GM23248 (cell line): ENCODE data around the gene PPP1R3D. TPM values are rescaled to one million over a fixed set of nuclear protein-coding genes. Genes with fewer than 3 reads are reported as not detected.
A peak's percentile ranks its signal among the peaks of the same experiment; 100 is the strongest.
"Not testable (repeated sequence)": the region's sequence is repeated elsewhere in the genome, so short reads cannot be mapped to it uniquely, and the experiment has no call there.

Experiments used
- DNase-seq: peaks from one replicate; pipeline ENCODE4 v3.0.0-alpha.2; 2015
- H2AFZ ChIP-seq: fragments of 200-600 bp; sonication (generic); 2 replicates; pipeline ENCODE4 v1.6.1; 2016; ENCODE audit warnings: antibody characterized with exemption
- H3F3A ChIP-seq: fragments of 200-600 bp; sonication (generic); 2 replicates; pipeline ENCODE4 v1.6.1; 2016; ENCODE audit warnings: mild to moderate bottlenecking, antibody characterized with exemption, mixed run types; ENCODE audit not compliant: insufficient read depth
- H3K27ac ChIP-seq: fragments of 200-600 bp; sonication (generic); 2 replicates; pipeline ENCODE4 v1.5.1; 2016; ENCODE audit warnings: mild to moderate bottlenecking
- H3K27me3 ChIP-seq: fragments of 200-600 bp; sonication (generic); replicated peaks from 2 replicates; pipeline ENCODE4 v1.6.1; 2016; ENCODE audit warnings: mild to moderate bottlenecking; ENCODE audit not compliant: insufficient read depth
- H3K36me3 ChIP-seq: fragments of 200-600 bp; sonication (generic); 2 replicates; pipeline ENCODE4 v1.6.1; 2016; ENCODE audit warnings: low read depth, mild to moderate bottlenecking
- H3K4me1 ChIP-seq: fragments of 200-600 bp; sonication (generic); 2 replicates; pipeline ENCODE4 v1.6.1; 2016; ENCODE audit warnings: mild to moderate bottlenecking; ENCODE audit not compliant: insufficient read depth
- H3K4me2 ChIP-seq: fragments of 200-600 bp; sonication (generic); one replicate; pipeline ENCODE4 v1.6.1; 2016; ENCODE audit warnings: mild to moderate bottlenecking; ENCODE audit not compliant: unreplicated experiment
- H3K4me3 ChIP-seq: fragments of 200-600 bp; sonication (generic); 2 replicates; pipeline ENCODE4 v1.5.1; 2016; ENCODE audit warnings: mild to moderate bottlenecking
- H3K79me2 ChIP-seq: fragments of 200-600 bp; sonication (generic); 2 replicates; pipeline ENCODE4 v1.6.1; 2016; ENCODE audit warnings: mild to moderate bottlenecking; ENCODE audit not compliant: insufficient read depth
- H3K9ac ChIP-seq: fragments of 200-600 bp; sonication (generic); 2 replicates; pipeline ENCODE4 v1.6.1; 2016; ENCODE audit warnings: mild to moderate bottlenecking
- H3K9me2 ChIP-seq: fragments of 200-600 bp; sonication (generic); 2 replicates; pipeline ENCODE4 v1.6.1; 2016; ENCODE audit warnings: mixed run types, mild to moderate bottlenecking, moderate library complexity; ENCODE audit not compliant: insufficient read depth
- H3K9me3 ChIP-seq: fragments of 200-600 bp; sonication (generic); one replicate; pipeline ENCODE4 v1.6.1; 2017; ENCODE audit warnings: low read depth
- H4K20me1 ChIP-seq: fragments of 200-600 bp; sonication (generic); 2 replicates; pipeline ENCODE4 v1.6.0; 2016; ENCODE audit not compliant: insufficient read depth
- EZH2 ChIP-seq: fragments of 200-600 bp; sonication (generic); IDR thresholded peaks from 2 replicates; pipeline ENCODE4 v1.6.1; 2018; ENCODE audit warnings: antibody characterized with exemption, mild to moderate bottlenecking; ENCODE audit not compliant: insufficient read depth, poor library complexity, severe bottlenecking
- EZH2phosphoT487 ChIP-seq: fragments of 200-600 bp; sonication (generic); IDR thresholded peaks from 2 replicates; pipeline ENCODE4 v1.6.1; 2018; ENCODE audit warnings: antibody characterized with exemption, moderate library complexity, mild to moderate bottlenecking, low read depth; ENCODE audit not compliant: insufficient read depth
- WGBS, 2 experiments: methylation state at CpG; one replicate each; pipeline ENCODE4 v1.1.6; 2015 to 2017; ENCODE audit warnings: low lambda C conversion rate in 2 of 2, low coverage in 1 of 2; ENCODE audit errors: missing lambda C conversion rate in 2 of 2; 5-methylcytosine and 5-hydroxymethylcytosine counted together
- in situ Hi-C: fragments of 300-500 bp; cut with MboI; formaldehyde crosslinking; loops from 2 replicates; pipeline ENCODE4 v1.15.0; 2020
- polyA plus RNA-seq: library from polyadenylated mRNA; unstranded; fragments of >200 nt; fragmentation: Nextera tagmentation; extraction: Ambion mirVana; gene quantifications from 2 replicates; pipeline ENCODE4 v1.2.1, GENCODE V29; 2016
- total RNA-seq: library from RNA; depleted of rRNA; stranded (reverse); fragments of >200 nt; shearing (Covaris generic); gene quantifications from 2 replicates; pipeline ENCODE4 v1.2.3, GENCODE V29; 2014

Gene PPP1R3D
- total and polyA plus RNA-seq, 2 experiments from 2014 or later = 2.6 to 6.7 TPM

- Histone ChIP-seq H3K27me3 (no peaks in the 10 kb centered on the region), H3F3A (no peaks in the 10 kb centered on the region), H3K9ac (no peak overlapping the region), H3K4me1 (no peaks in the 10 kb centered on the region), H4K20me1 (no peaks in the 10 kb centered on the region), H3K9me2 (no peaks in the 10 kb centered on the region), H3K79me2 (no peaks in the 10 kb centered on the region), H3K27ac (no peak overlapping the region), H3K9me3 (no peaks in the 10 kb centered on the region), H2AFZ (no peak overlapping the region), H3K4me3 (no peak overlapping the region), H3K36me3 (no peaks in the 10 kb centered on the region), H3K4me2 (no peak overlapping the region)
- in situ Hi-C loops = no loop called here
- TF ChIP-seq EZH2phosphoT487 (no peak), EZH2 (no peak)
- no peak for DNase-seq
- 61 to 66% methylated on average over 2 of the region's 2 CpGs for WGBS, 2 experiments
Observed at GRCh38 chr20:59961423-59961822, 21.3 kb upstream of the PPP1R3D start.

GRCh38 chr20:59958626-59959025 lies 18.5 kb upstream of the PPP1R3D start:
- no peaks in the 10 kb centered on the region for H3F3A ChIP-seq
- no peaks in the 10 kb centered on the region for H3K9me3 ChIP-seq
- no peak overlapping the region for H3K4me3 ChIP-seq
- H3K79me2 ChIP-seq = no peaks in the 10 kb centered on the region
- H3K9ac ChIP-seq = no peak overlapping the region
- no peak overlapping the region for H2AFZ ChIP-seq
- DNase-seq = no peak
- H3K27ac ChIP-seq = no peak overlapping the region
- in situ Hi-C loops = no loop called here
- H3K4me2 ChIP-seq = no peak overlapping the region
- H3K36me3 ChIP-seq = no peaks in the 10 kb centered on the region
- 75 to 78% methylated on average over 4 of the region's 4 CpGs for WGBS, 2 experiments
- no peaks in the 10 kb centered on the region for H4K20me1 ChIP-seq
- H3K4me1 ChIP-seq = no peaks in the 10 kb centered on the region
- H3K9me2 ChIP-seq = no peaks in the 10 kb centered on the region
- H3K27me3 ChIP-seq = no peaks in the 10 kb centered on the region
- TF ChIP-seq EZH2phosphoT487 (no peak), EZH2 (no peak)

GRCh38 chr20:59958123-59958522 lies 18.0 kb upstream of the PPP1R3D start, which contains the start of gene CDH26:
Gene CDH26, plus strand, starts transcription at chr20:59958423. Its CDS starts 304 bp downstream, at chr20:59958727.
- no peak within 1 kb of the TSS for H3K27ac ChIP-seq
- H3K36me3 ChIP-seq = no peaks in the 10 kb centered on the region
- H3K4me1 ChIP-seq = no peaks in the 10 kb centered on the region
- 76 to 83% methylated on average over 5 of the region's 5 CpGs for WGBS, 2 experiments
- no peaks in the 10 kb centered on the region for H3F3A ChIP-seq
- no peaks in the 10 kb centered on the region for H4K20me1 ChIP-seq
- H2AFZ ChIP-seq = no peak within 1 kb of the TSS
- no peak for DNase-seq
- H3K9ac ChIP-seq = no peak within 1 kb of the TSS
- no peaks in the 10 kb centered on the region for H3K27me3 ChIP-seq
- TF ChIP-seq EZH2phosphoT487 (no peak), EZH2 (no peak)
- H3K4me3 ChIP-seq = no peak within 1 kb of the TSS
- no peak within 1 kb of the TSS for H3K4me2 ChIP-seq
- H3K9me2 ChIP-seq = no peaks in the 10 kb centered on the region
- no peaks in the 10 kb centered on the region for H3K79me2 ChIP-seq
- H3K9me3 ChIP-seq = no peaks in the 10 kb centered on the region
- in situ Hi-C loops = no loop called here

- H3K36me3 ChIP-seq, H3K9me3 ChIP-seq, H3K9ac ChIP-seq, DNase-seq, H3K9me2 ChIP-seq, H3F3A ChIP-seq, H3K27me3 ChIP-seq, H3K27ac ChIP-seq, in situ Hi-C loops, H3K4me2 ChIP-seq, H3K4me3 ChIP-seq, H3K79me2 ChIP-seq, H2AFZ ChIP-seq, H3K4me1 ChIP-seq, H4K20me1 ChIP-seq: not testable (repeated sequence)
Observed at GRCh38 chr20:59957568-59957967, 17.5 kb upstream of the PPP1R3D start.

- H3K4me1 ChIP-seq = no peaks in the 10 kb centered on the region
- H3K27me3 ChIP-seq = no peaks in the 10 kb centered on the region
- no peaks in the 10 kb centered on the region for H3K79me2 ChIP-seq
- no peaks in the 10 kb centered on the region for H3K36me3 ChIP-seq
- 61 to 62% methylated on average over 8 of the region's 8 CpGs for WGBS, 2 experiments
- no peak overlapping the region for H3K9ac ChIP-seq
- no peaks in the 10 kb centered on the region for H3F3A ChIP-seq
- H3K4me3 ChIP-seq = no peak overlapping the region
- peak; percentile 42 for DNase-seq
- TF ChIP-seq EZH2phosphoT487 = no peak
- no peak for TF ChIP-seq EZH2
- H3K27ac ChIP-seq = no peak overlapping the region
- H2AFZ ChIP-seq = no peak overlapping the region
- in situ Hi-C loops = no loop called here
- no peaks in the 10 kb centered on the region for H3K9me3 ChIP-seq
- no peaks in the 10 kb centered on the region for H3K9me2 ChIP-seq
- H3K4me2 ChIP-seq = no peak overlapping the region
- H4K20me1 ChIP-seq = no peaks in the 10 kb centered on the region
Observed at GRCh38 chr20:59955131-59955796, 15.2 kb upstream of the PPP1R3D start.
